Thyroid gland (tissue), 4 donors: Measurements from ENCODE around the gene EML3.

Source experiments
- CTCF ChIP-seq, 6 experiments: fragments of 200-600 bp in 3 of 6; fragments of 450-650 bp in 3 of 6; sonication (generic) in 3 of 6; IDR thresholded peaks; one replicate each; pipeline ENCODE4 v1.5.1; 2016 to 2019; ENCODE audit warnings: antibody characterized with exemption in 6 of 6, mild to moderate bottlenecking in 2 of 6, inconsistent platforms in 1 of 6, moderate library complexity in 1 of 6
- POLR2A ChIP-seq, 2 donors: fragments of 450-650 bp; IDR thresholded peaks; one replicate each; pipeline ENCODE4 v1.6.1; 2017; ENCODE audit warnings: antibody characterized with exemption in 2 of 2, mild to moderate bottlenecking in 2 of 2, moderate library complexity in 1 of 2

GRCh38 chr11:62622476-62623089, 10.0 kb upstream of the EML3 start:
- TF ChIP-seq CTCF (IDR thresholded peaks at IDR 0.05) (no peak), POLR2A (IDR thresholded peaks at IDR 0.05) (no peak)
